Measurements from ENCODE around the gene EIF4A3. TPM values are rescaled to one million over a fixed set of nuclear protein-coding genes. Genes with fewer than 3 reads are reported as not detected.

Gene EIF4A3
- polyA plus RNA-seq, 3 donors = 95.6 to 122 (median 115) TPM

GRCh38 chr17:80122026-80122575, 24.8 kb downstream of the EIF4A3 start:
- DNase-seq (ENCODE audit: extremely low read depth in 1 of 11, low read depth in 9 of 11, low spot score in 4 of 11) = no peak

- DNase-seq (ENCODE audit: extremely low read depth in 1 of 11, low read depth in 9 of 11, low spot score in 4 of 11) = no peak
Measured at GRCh38 chr17:80119839-80120238, 27.1 kb downstream of the EIF4A3 start.

- no peak for DNase-seq (ENCODE audit: extremely low read depth in 1 of 11, low read depth in 9 of 11, low spot score in 4 of 11)
Measured at GRCh38 chr17:80119271-80119791, 27.6 kb downstream of the EIF4A3 start.

- no peak for DNase-seq (ENCODE audit: extremely low read depth in 1 of 11, low read depth in 9 of 11, low spot score in 4 of 11)
Measured at GRCh38 chr17:80118601-80119270, 28.2 kb downstream of the EIF4A3 start.

GRCh38 chr17:80117491-80118401, 29.2 kb downstream of the EIF4A3 start:
- no peak for DNase-seq (ENCODE audit: extremely low read depth in 1 of 11, low read depth in 9 of 11, low spot score in 4 of 11)

- DNase-seq (ENCODE audit: extremely low read depth in 1 of 11, low read depth in 9 of 11, low spot score in 4 of 11) = no peak
Measured at GRCh38 chr17:80116921-80117380, 30.0 kb downstream of the EIF4A3 start.

- DNase-seq (ENCODE audit: extremely low read depth in 1 of 11, low read depth in 9 of 11, low spot score in 4 of 11) = no peak
Measured at GRCh38 chr17:80116276-80116920, 30.5 kb downstream of the EIF4A3 start.

GRCh38 chr17:80115159-80115558, 31.8 kb downstream of the EIF4A3 start:
- no peak for DNase-seq (ENCODE audit: extremely low read depth in 1 of 11, low read depth in 9 of 11, low spot score in 4 of 11)

GRCh38 chr17:80114758-80115157, 32.2 kb downstream of the EIF4A3 start:
- no peak for DNase-seq (ENCODE audit: extremely low read depth in 1 of 11, low read depth in 9 of 11, low spot score in 4 of 11)

GRCh38 chr17:80113033-80113484, 33.9 kb downstream of the EIF4A3 start:
- DNase-seq (ENCODE audit: extremely low read depth in 1 of 11, low read depth in 9 of 11, low spot score in 4 of 11) = peak in 1 of 11 donors; percentile 11

- DNase-seq (ENCODE audit: extremely low read depth in 1 of 11, low read depth in 9 of 11, low spot score in 4 of 11) = peak in 1 of 11 donors; percentile 33
Measured at GRCh38 chr17:80112471-80113032, 34.4 kb downstream of the EIF4A3 start.

GRCh38 chr17:80111702-80112470, 35.0 kb downstream of the EIF4A3 start:
- DNase-seq (ENCODE audit: extremely low read depth in 1 of 11, low read depth in 9 of 11, low spot score in 4 of 11) = no peak

GRCh38 chr17:80110927-80111701, 35.8 kb downstream of the EIF4A3 start:
- DNase-seq (ENCODE audit: extremely low read depth in 1 of 11, low read depth in 9 of 11, low spot score in 4 of 11) = no peak

- no peak for DNase-seq (ENCODE audit: extremely low read depth in 1 of 11, low read depth in 9 of 11, low spot score in 4 of 11)
Measured at GRCh38 chr17:80110447-80110812, 36.5 kb downstream of the EIF4A3 start.

GRCh38 chr17:80109713-80110446, 37.0 kb downstream of the EIF4A3 start:
- DNase-seq (ENCODE audit: extremely low read depth in 1 of 11, low read depth in 9 of 11, low spot score in 4 of 11) = no peak

- no peak for DNase-seq (ENCODE audit: extremely low read depth in 1 of 11, low read depth in 9 of 11, low spot score in 4 of 11)
Measured at GRCh38 chr17:80109066-80109660, 37.8 kb downstream of the EIF4A3 start.

Measured in renal cortex interstitium (tissue), 11 donors.